NCI-H524 (cell line): Measurements from ENCODE around the gene RBM4B.

ENCODE experiments used
- DNase-seq, 2 experiments: peaks; one replicate each; lab custom pipeline; 2025; lab: John Stamatoyannopoulos, UW

RBM4B gene

GRCh38 chr11:66686801-66687750, 9.4 kb upstream of the RBM4B start:
- DNase-seq: peak in 1 of 2 experiments; percentile 34

GRCh38 chr11:66686100-66686785, 8.6 kb upstream of the RBM4B start:
- no peak for DNase-seq

GRCh38 chr11:66685276-66686099, 7.8 kb upstream of the RBM4B start:
- peak in 1 of 2 experiments; percentile 81 for DNase-seq

GRCh38 chr11:66684635-66685034, 6.9 kb upstream of the RBM4B start:
- DNase-seq: no peak

- no peak for DNase-seq
Observed at GRCh38 chr11:66683877-66684276, 6.2 kb upstream of the RBM4B start.

- DNase-seq: no peak
Observed at GRCh38 chr11:66680966-66681645, 3.4 kb upstream of the RBM4B start.

- no peak for DNase-seq
Observed at GRCh38 chr11:66676931-66677598, 622 bp downstream of the RBM4B start.

GRCh38 chr11:66676282-66676919, 1.3 kb downstream of the RBM4B start:
- DNase-seq: no peak

- DNase-seq: no peak
Observed at GRCh38 chr11:66674964-66675602, 2.6 kb downstream of the RBM4B start.

GRCh38 chr11:66670816-66671215, 6.9 kb downstream of the RBM4B start:
- no peak for DNase-seq

GRCh38 chr11:66665369-66665768, 12.3 kb downstream of the RBM4B start:
- DNase-seq: no peak

- DNase-seq: peak; percentile 49 to 62
Observed at GRCh38 chr11:66663741-66664296, 13.9 kb downstream of the RBM4B start.

- DNase-seq: no peak
Observed at GRCh38 chr11:66659763-66660162, 17.9 kb downstream of the RBM4B start.

- DNase-seq: no peak
Observed at GRCh38 chr11:66653123-66653522, 24.6 kb downstream of the RBM4B start.

- no peak for DNase-seq
Observed at GRCh38 chr11:66652651-66653050, 25.0 kb downstream of the RBM4B start.

- DNase-seq: no peak
Observed at GRCh38 chr11:66651016-66651415, 26.7 kb downstream of the RBM4B start.

GRCh38 chr11:66649903-66650302, 27.8 kb downstream of the RBM4B start:
- no peak for DNase-seq

GRCh38 chr11:66646828-66647227, 30.9 kb downstream of the RBM4B start:
- DNase-seq: no peak

GRCh38 chr11:66643745-66644437, 33.8 kb downstream of the RBM4B start:
- no peak for DNase-seq
